Omental fat pad (tissue), 4 donors: ENCODE data around the gene TRABD2B. TPM values are rescaled to one million over a fixed set of nuclear protein-coding genes. Genes with fewer than 3 reads are reported as not detected.

Experiments used
- ATAC-seq: fragments of 150-250 bp; one replicate; pipeline ENCODE4 v1.9.1; 2016; ENCODE audit warnings: mild to moderate bottlenecking, moderate library complexity; ENCODE audit not compliant: low FRiP score
- DNase-seq: peaks from one replicate; pipeline ENCODE4 v3.0.0-alpha.2; 2019; ENCODE audit warnings: low spot score
- total RNA-seq, 4 donors: library from RNA; depleted of rRNA; stranded (reverse); fragments of >200 nt; gene quantifications; one replicate each; pipeline ENCODE4 v1.1.0, GENCODE V29; 2016
- TF ChIP-seq, protein P1 (sequence below), 3 donors: fragments of 450-650 bp; IDR thresholded peaks; one replicate each; pipeline ENCODE4 v1.5.1; 2016 to 2017; ENCODE audit warnings: antibody characterized with exemption in 3 of 3, mild to moderate bottlenecking in 3 of 3, moderate library complexity in 2 of 3

Gene TRABD2B
- total RNA-seq, 4 donors from 2014 or later = 0.82 to 3.0 (median 1.8) TPM

DNA sequence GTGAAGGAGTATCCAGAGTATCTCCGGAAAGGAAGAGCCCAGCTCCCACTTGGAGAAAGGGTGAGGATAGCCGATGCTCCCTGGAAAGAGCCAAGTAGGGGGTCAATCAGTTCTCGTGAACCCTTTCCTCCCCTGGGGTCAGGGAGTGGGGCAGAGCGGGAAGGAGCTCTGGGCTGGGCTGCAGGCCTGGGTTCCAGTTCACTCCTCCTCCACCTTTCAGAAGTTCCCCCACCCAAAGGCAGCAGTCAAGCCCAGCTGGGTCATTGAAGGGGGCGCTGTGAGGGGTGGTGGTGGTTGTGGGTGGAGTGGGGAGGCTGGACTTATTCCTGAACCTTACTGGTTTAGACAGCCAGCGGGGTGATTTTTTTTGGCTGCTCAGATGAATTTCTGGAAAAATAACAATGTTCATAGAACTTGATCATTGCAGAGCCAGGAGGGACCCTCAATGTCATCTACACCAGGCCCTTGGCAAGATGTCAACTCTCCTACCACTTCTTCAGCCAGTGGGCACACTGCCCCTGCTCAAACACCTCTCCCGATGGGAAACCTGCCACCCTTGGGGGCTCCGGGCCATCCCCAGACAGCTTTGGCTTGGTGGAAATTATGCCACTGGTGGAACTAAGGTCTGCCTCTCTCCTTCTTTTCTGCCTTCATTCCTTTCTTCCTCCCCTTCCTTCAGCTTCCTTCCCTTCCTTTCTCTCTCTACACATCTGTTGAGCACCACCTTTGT lies 235.8 kb downstream of the TRABD2B start:
- ATAC-seq (no peak), DNase-seq (no peak)
- TF ChIP-seq, protein P1, sequence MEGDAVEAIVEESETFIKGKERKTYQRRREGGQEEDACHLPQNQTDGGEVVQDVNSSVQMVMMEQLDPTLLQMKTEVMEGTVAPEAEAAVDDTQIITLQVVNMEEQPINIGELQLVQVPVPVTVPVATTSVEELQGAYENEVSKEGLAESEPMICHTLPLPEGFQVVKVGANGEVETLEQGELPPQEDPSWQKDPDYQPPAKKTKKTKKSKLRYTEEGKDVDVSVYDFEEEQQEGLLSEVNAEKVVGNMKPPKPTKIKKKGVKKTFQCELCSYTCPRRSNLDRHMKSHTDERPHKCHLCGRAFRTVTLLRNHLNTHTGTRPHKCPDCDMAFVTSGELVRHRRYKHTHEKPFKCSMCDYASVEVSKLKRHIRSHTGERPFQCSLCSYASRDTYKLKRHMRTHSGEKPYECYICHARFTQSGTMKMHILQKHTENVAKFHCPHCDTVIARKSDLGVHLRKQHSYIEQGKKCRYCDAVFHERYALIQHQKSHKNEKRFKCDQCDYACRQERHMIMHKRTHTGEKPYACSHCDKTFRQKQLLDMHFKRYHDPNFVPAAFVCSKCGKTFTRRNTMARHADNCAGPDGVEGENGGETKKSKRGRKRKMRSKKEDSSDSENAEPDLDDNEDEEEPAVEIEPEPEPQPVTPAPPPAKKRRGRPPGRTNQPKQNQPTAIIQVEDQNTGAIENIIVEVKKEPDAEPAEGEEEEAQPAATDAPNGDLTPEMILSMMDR (IDR thresholded peaks at IDR 0.05) = no peak

DNA sequence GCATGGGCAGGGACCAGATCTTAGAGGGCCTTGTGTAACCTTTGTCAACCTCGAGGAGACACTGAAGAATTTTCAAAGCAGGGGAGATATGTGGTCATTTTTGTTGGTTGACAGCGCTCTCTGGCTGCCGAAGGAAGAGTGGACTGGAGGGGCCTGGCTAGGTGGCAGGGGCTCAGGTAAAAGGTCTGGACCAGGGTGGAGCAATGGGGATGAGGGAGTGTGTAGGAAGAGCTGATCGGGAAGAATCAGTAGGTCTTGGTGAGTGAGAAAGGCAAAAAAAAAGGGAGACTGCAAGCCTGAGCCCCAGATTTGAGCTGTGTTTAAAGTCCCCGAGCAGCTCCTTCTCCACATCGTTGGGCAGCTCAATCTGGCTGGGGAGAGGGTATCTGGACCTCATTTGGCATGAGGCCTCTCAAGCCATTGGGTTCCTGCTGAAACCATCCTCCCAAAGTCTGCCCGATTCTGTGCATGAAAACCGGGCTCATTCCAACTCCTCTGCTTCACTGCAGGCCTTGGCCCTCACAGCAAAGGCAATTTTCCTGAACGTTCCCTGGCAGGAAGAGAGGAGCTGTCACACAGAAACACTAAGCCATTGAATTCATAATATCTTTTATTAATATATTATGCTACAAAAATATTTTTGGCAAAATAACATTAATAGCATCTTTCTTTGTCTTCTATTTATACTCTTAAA lies 237.1 kb downstream of the TRABD2B start:
- no peak for ATAC-seq
- no peak for DNase-seq
- TF ChIP-seq, protein P1 (IDR thresholded peaks at IDR 0.05) = no peak

DNA sequence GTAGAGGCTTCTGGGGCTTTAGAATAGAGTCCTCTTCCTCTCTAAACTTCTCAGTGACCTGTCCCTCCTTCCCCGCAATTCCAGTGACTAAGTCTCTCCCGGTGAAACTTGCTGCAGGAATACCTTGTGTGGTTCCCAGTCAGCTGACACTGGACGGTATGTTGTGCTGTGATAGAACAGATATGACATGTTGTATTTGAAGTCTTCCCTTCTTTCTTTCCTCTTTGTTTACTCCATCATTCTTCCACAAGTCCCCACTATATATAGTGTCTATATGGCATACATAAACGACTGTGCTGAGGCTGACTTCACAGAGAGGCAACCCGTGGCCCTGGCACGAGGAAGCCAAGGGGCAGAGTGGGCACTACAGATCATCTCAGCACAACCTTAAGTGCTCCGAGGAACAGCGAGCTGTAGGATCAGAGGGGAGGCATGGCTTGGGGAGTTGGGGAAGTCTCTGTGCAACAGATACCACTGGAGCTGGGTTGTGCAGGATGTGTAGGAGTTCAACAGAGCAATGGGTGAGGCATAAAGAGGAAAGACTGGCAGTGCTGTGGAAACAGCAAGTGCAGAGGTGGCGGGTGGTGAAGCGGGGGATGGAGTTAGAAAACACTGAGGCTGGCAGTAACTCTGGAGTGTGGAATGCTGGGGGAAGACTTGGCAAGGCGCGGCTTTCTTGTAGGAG lies 237.8 kb downstream of the TRABD2B start:
- TF ChIP-seq, protein P1 (IDR thresholded peaks at IDR 0.05) = no peak
- ATAC-seq (no peak), DNase-seq (no peak)

DNA sequence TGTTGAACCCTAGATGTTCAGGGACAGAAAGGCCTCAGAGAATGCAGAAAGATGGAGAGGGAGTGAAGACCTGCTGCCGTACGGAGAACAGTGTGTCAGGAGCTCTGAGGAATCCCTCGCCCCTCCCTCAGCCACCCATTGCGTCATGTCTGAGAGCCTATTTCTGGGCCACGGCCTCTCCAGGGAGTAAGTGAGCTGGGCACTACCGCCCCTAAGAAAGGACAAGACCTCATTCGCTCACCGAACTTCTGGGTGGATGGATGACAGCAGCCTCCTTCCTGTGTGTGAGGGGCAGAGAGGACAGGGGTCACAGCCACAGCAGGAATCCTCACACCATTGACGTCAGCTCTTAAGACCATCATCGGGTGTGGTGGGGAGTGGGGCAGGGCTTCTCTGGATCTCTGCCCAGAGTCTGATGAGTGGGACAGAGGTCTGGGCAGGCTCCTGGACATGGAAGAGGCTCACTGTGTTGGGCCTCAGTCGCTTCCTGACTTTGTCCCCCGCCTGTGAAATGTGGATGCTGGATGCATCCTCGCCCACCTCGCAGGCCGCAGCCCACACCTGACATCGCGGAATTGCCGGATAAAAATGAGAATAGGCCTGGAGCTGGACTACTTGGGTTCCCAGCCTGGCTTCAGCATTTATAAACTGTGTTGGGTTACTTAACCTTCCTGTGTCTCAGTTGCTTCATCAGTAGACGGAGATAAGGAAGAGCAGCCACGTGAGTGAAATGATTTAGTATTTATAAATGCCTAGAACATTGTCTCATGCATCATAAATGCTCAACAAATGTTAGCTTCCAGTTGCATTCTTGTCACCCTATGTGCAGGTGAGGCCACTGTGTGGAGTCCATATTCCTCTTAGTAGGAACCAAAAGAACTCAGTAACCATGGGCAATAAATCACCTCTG lies 238.6 kb downstream of the TRABD2B start:
- TF ChIP-seq, protein P1 (IDR thresholded peaks at IDR 0.05) = no peak
- no peak for DNase-seq
- no peak for ATAC-seq

DNA sequence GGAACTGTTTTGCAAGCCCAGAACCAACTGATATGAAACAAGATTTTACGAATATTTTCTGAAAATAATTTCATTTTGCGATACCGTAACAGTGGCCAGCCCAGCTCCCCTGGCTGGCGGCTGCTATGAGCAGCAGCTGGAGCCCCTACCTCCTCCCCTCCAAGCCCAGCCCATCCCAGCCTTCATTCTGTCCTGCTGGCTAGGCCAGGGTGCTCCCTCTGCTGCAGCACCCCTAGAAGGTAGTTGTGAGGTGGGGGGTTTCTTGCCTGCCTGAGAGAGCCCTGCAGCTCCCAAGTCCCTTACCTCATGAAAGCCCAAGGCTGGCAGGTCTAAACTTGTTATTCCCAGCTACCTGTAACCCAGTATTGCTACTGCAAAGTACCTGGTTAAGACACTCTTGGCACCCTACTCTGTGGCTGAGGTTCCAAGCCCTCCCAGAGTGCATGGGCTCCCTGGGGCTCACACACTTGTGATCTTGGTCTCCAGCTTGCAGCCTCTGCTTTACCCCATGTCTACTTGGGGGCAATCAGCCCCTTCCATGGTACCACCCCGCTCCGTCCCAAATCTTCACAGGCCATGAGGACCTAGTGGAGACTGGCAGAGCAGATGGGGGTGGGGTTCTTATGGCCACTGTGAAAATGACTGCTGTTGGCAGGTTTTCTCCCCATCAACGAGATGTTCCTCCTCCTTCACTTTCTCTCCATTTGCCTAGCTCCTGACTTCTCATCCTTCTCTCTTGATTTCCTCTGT lies 239.8 kb downstream of the TRABD2B start:
- TF ChIP-seq, protein P1 (IDR thresholded peaks at IDR 0.05) = no peak
- no peak for ATAC-seq

DNA sequence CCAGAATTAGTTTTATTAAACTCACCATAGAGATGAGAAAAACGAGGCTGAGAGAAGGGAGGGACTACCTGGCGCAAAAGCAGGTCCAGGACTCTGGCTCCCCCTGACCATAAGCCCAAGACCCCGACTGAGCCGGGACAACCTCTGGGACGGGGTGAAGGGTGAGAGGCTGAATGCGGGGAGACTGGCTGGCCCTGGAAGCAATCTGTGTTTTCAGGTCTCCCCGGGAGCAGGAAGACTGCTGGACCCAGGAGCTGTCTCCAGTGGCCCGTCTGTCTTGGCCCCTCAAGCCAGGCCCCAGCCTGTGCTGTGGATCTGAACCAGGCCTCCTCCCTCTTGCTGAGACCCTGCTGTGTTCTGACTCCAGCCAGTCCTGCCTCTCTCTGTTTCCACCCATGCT lies 240.8 kb downstream of the TRABD2B start:
- no peak for ATAC-seq
- DNase-seq = no peak
- TF ChIP-seq, protein P1 (IDR thresholded peaks at IDR 0.05) = no peak

More for the DNA sequence above, 239.8 kb downstream of the TRABD2B start:
- DNase-seq = no peak
